ENCODE measurements around the gene AGO3.

- no peak for TF ChIP-seq HDGF (IDR thresholded peaks at IDR 0.05; ENCODE audit: borderline replicate concordance)
- no peak for TF ChIP-seq ELF4 (IDR thresholded peaks at IDR 0.05)
- TF ChIP-seq SUZ12 (IDR thresholded peaks at IDR 0.05), result no peak
- TF ChIP-seq BHLHE40 (IDR thresholded peaks at IDR 0.05; ENCODE audit: borderline replicate concordance), result no peak
- TF ChIP-seq SP1 (IDR thresholded peaks at IDR 0.05), result no peak
- no peak for TF ChIP-seq ARNT (IDR thresholded peaks at IDR 0.05)
- TF ChIP-seq L3MBTL2 (conservative IDR thresholded peaks at IDR 0.05), result no peak
Measured at GRCh38 chr1:36119456-36119855, 188.6 kb downstream of the AGO3 start.
